ENCODE results near the gene DRC7. TPM values are rescaled to one million over a fixed set of nuclear protein-coding genes. Genes with fewer than 3 reads are reported as not detected.

Gene DRC7
- total RNA-seq, 4 donors from 2014 or later: not detected

GRCh38 chr16:57724531-57724930, 29.9 kb downstream of the DRC7 start:
- Histone ChIP-seq H3K36me3 (no peaks in the 10 kb centered on the region), H3K4me1 (no peaks in the 10 kb centered on the region), H3K9me3 (no peaks in the 10 kb centered on the region), H3K27me3 (no peaks in the 10 kb centered on the region), H3K27ac (no peak overlapping the region), H3K4me3 (no peak overlapping the region)
- DNase-seq: peak in 1 of 3 donors; percentile 7
- no peak for TF ChIP-seq CTCF (IDR thresholded peaks at IDR 0.05)
- TF ChIP-seq POLR2A (IDR thresholded peaks at IDR 0.05): no peak

DNA sequence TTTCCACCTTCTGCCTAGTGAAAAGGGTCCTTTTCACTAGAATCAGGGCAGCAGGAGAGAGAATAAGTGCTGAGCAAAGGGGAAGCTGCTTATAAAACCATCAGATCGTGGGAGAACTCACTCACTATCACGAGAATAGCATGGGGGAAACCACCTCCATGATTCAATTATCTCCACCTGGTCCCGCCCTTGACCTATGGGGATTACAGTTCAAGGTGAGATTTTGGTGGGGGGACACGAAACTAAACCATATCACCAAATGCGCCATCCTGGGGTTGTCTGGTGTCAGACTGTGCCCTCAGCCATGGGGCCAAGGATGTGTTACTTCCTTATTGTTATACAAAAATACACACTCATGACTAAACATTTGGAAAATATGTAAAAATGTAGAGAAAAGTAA, 30.5 kb downstream of the DRC7 start:
- Histone ChIP-seq H3K27me3 (no peaks in the 10 kb centered on the region), H3K4me3 (no peak overlapping the region), H3K36me3 (no peaks in the 10 kb centered on the region), H3K9me3 (no peaks in the 10 kb centered on the region), H3K4me1 (no peaks in the 10 kb centered on the region), H3K27ac (no peak overlapping the region)
- TF ChIP-seq POLR2A (IDR thresholded peaks at IDR 0.05): no peak
- no peak for TF ChIP-seq CTCF (IDR thresholded peaks at IDR 0.05)
- peak in 1 of 3 donors; percentile 15 for DNase-seq

DNA sequence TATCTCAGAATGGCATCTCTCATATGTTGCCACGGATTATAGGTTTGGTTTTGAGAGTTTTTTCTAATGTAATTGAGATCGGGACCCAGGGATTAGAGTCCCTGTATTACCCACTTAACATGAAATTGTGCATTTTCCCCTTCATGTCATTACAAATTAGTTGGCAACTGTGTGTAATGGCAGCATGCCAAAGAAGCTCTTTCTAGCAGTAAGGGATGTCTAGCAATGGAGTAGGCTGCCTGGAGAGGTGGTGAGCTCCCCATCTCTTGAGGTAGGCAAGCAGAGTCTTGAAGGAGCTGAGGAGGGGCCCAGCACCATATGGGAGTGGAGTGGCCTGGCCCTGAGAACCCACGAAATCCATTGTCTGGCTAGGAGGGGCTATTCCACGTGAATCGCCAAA, 30.9 kb downstream of the DRC7 start:
- no peak overlapping the region for H3K27ac ChIP-seq
- H3K4me1 ChIP-seq: no peaks in the 10 kb centered on the region
- no peak for DNase-seq
- TF ChIP-seq CTCF (IDR thresholded peaks at IDR 0.05): no peak
- no peak for TF ChIP-seq POLR2A (IDR thresholded peaks at IDR 0.05)
- H3K9me3 ChIP-seq: no peaks in the 10 kb centered on the region
- no peak overlapping the region for H3K4me3 ChIP-seq
- H3K27me3 ChIP-seq: no peaks in the 10 kb centered on the region
- H3K36me3 ChIP-seq: no peaks in the 10 kb centered on the region

GRCh38 chr16:57725976-57726375, 31.4 kb downstream of the DRC7 start:
- Histone ChIP-seq H3K36me3 (no peaks in the 10 kb centered on the region), H3K9me3 (no peaks in the 10 kb centered on the region), H3K27ac (no peak overlapping the region), H3K4me3 (no peak overlapping the region), H3K27me3 (no peaks in the 10 kb centered on the region), H3K4me1 (no peaks in the 10 kb centered on the region)
- no peak for TF ChIP-seq CTCF (IDR thresholded peaks at IDR 0.05)
- no peak for TF ChIP-seq POLR2A (IDR thresholded peaks at IDR 0.05)
- peak in 1 of 3 donors; percentile 39 for DNase-seq

DNA sequence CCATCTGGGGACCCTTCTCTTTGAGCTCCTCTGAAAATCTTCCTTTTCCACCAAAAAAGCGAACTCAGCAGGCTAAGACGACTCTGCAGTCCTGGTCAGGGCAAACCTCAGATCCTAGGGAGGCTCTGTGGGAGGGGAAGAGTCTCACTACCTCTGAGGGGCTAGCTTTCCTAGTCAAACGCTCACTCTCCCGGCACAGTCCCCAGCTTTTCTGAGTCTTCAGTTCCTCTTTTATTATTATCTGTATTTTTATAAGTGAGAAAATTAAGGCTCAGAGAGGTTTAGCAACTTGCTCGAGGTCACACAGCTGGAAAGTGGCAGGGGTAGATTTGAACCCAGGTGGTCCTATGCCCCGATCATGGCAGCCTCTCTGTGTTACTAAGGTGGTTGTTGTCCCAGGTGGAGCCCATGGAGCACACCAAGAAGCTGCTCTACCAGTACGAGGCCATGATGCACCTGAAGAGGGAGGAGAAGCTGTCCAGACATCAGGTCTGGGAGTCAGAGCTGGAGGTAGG, 31.9 kb downstream of the DRC7 start:
- no peaks in the 10 kb centered on the region for H3K36me3 ChIP-seq
- no peak overlapping the region for H3K4me3 ChIP-seq
- H3K9me3 ChIP-seq: no peaks in the 10 kb centered on the region
- peak in 1 of 3 donors; percentile 7 for DNase-seq
- H3K27me3 ChIP-seq: no peaks in the 10 kb centered on the region
- H3K4me1 ChIP-seq: no peaks in the 10 kb centered on the region
- H3K27ac ChIP-seq: no peak overlapping the region
- TF ChIP-seq CTCF (IDR thresholded peaks at IDR 0.05) (no peak), POLR2A (IDR thresholded peaks at IDR 0.05) (no peak)

DNA sequence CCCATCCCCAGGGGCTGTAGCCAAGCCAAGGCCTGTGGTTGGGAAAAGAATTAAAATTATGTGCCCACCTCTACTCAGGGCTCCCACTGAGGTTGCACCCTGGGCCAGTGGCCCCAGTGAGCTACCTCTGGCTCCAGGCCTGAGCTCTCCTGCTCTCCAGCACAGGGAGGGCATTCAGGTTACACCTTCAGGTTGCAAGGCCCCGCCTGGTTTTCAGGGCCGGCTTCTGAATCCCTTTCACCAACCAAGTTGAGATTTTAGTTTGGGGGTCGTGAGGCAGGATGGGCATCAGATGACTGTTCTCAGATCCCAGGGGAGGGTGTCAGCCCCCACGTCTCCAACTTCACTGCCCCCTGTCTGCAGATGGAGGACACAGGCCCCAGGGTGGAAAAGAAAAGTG, 33.0 kb downstream of the DRC7 start:
- H3K36me3 ChIP-seq: no peaks in the 10 kb centered on the region
- no peak for TF ChIP-seq POLR2A (IDR thresholded peaks at IDR 0.05)
- no peak for TF ChIP-seq CTCF (IDR thresholded peaks at IDR 0.05)
- H3K4me3 ChIP-seq: no peak overlapping the region
- DNase-seq: peak in 1 of 3 donors; percentile 34
- H3K9me3 ChIP-seq: no peaks in the 10 kb centered on the region
- H3K27me3 ChIP-seq: no peaks in the 10 kb centered on the region
- H3K27ac ChIP-seq: no peak overlapping the region
- no peaks in the 10 kb centered on the region for H3K4me1 ChIP-seq

All from Peyer's patch (tissue), 4 donors.